ENCODE measurements around the gene PRKCD.

Gene PRKCD

DNA sequence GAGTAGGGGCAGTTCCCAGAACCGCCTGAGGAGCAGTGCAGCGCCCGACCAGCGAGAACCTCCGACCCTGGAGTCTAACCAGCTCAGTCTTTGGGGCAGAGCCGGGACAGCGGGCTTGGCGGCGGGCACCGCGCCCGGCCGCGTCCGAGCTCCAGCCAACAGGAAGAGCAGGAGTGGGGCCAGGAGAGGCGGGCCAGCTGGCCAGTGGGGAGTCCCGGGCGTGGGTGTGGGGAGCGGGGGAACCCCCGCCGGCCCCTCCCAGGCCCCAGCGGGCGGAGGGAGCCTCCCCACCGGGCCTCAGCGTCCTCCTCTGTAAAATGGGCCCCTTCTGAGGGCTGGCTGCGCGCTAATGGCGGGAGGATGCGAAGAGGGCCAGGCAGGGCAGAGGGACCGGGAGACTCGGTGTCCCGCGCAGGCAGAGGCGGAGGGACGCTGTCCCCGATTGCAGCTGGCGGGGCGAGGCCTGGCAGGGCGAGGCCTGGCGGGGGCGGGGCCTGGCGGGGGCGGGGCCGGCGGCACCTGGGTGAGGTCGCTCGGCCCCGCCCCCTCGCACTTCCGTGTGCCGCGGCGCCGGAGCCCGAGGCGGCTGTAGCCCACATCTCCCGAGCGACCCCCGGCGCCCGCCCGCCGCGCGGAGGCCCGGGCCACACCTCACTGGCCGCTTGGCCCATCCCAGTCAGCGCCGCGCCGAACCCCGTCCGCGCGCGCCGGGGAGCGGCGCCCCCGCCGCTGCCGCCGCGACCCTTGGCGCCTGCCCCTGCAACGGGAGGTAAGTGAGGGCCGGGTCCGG lies at the start of gene PRKCD:
PRKCD (plus strand) TSS at position 550 of the 790 bp plus-strand sequence. CDS start 17,214 bp downstream, outside the sequence.
- Mint-ChIP-seq H3K4me3 (peak within 1 kb of the TSS; percentile 80), H3K4me1 (peaks cover 17% of the 10 kb centered on the region), H3K36me3 (no peaks in the 10 kb centered on the region), H3K27me3 (peaks cover 48% of the 10 kb centered on the region), H3K9me3 (no peaks in the 10 kb centered on the region), H3K27ac (peak within 1 kb of the TSS; percentile 73)
- peak; percentile 86 for DNase-seq
- CTCF ChIA-PET, result interaction anchor here (0.7 to 1.8 kb wide), 5 partner anchors 11 to 36 kb away, joined by 3 to 9 read pairs (median 4); no protein-coding TSS in a partner anchor

DNA sequence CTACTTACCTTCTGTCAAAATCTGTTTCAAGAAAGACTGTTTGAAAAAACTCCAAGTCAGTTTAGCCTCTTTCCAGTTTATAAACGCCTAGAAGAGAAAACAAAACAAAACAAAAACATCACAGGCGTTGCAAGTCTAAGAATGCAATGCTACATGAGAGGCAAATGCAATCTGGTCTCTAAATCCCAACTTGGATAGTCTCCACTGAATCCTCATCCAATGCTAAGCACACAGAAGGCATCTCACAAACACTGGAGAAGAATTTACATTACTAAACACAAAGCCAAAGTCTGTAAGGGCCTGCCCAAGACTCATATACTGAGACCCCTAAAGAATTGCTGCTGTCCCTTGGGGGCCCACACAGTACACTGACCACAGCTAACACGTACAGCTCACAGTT lies 49.2 kb upstream of the PRKCD start:
- no peaks in the 10 kb centered on the region for H3K27me3 Mint-ChIP-seq
- DNase-seq, result no peak
- peak overlapping the region; percentile 42 for H3K27ac Mint-ChIP-seq
- H3K4me3 Mint-ChIP-seq, result no peak overlapping the region
- peaks cover 43% of the 10 kb centered on the region for H3K4me1 Mint-ChIP-seq
- H3K9me3 Mint-ChIP-seq, result peaks cover 3% of the 10 kb centered on the region
- H3K36me3 Mint-ChIP-seq, result peaks cover 21% of the 10 kb centered on the region
- CTCF ChIA-PET, result interaction anchor here (1.2 to 5.3 kb wide), 4 partner anchors 9 to 85 kb away, joined by 4 to 72 read pairs (median 5); no protein-coding TSS in a partner anchor

DNA sequence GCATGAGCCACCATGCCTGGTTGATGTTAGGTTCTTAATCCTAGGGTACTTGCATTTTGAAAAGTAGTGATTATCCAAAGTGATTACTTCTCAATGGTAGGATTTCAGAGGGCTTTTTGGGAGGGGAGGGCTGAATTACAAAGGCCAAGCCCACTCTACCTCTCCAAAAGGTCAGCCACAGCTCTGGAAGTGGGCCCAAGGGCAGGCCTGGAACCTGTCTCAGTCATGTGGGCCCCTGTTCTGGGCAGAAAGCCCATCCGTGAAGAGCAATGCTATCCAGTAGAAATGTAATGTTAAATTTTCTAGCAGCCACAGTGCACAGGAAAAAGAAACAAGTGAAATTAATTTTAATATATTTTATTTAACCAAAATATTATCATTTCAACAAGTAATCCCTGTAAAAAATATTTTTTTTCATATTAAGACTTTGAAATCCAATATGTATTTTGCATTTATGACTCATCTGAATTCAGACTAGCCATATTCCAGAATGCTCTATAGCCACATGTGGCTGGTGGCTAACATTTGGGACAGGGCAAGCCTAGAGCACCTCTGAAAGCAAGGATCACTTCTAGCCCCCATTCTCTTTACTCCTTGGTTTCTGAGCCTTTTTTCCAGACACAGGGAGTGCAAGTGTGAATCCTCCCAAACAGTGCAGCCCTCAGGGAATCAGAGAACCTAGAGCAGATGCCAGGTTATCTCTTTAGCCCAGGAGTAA lies 47.6 kb upstream of the PRKCD start:
- CTCF ChIA-PET, result interaction anchor here (0.8 to 7.6 kb wide), 16 partner anchors 9 to 108 kb away, joined by 3 to 148 read pairs (median 5); no protein-coding TSS in a partner anchor
- Mint-ChIP-seq H3K27ac (no peak overlapping the region), H3K27me3 (no peaks in the 10 kb centered on the region), H3K9me3 (peaks cover 3% of the 10 kb centered on the region), H3K4me1 (peaks cover 29% of the 10 kb centered on the region), H3K4me3 (no peak overlapping the region), H3K36me3 (peaks cover 27% of the 10 kb centered on the region)
- no peak for DNase-seq

DNA sequence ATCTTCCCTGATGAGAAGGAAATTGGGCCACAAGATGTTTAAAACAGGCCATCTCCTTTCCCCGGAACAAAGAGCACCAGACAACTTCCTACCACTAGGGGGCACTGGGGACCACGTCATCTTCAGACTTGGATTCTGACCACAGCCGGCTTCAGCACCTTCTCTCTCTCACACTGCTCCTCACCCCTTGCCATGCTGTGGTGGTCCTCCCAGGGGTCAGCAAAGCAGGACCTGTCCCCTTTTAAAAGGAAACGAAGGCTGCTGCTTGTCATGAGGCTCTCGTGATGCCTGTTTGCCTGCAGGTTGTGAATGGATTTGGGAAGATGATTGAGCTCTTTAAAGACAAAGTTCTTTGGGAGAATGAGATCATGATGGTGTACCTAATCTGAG lies 47.0 kb upstream of the PRKCD start:
- H3K27ac Mint-ChIP-seq, result no peak overlapping the region
- H3K4me1 Mint-ChIP-seq, result peaks cover 23% of the 10 kb centered on the region
- peak; percentile 90 for DNase-seq
- CTCF ChIA-PET, result interaction anchor here (0.7 to 7.6 kb wide), 14 partner anchors 9 to 107 kb away, joined by 3 to 148 read pairs (median 4); no protein-coding TSS in a partner anchor
- H3K27me3 Mint-ChIP-seq, result no peaks in the 10 kb centered on the region
- peaks cover 26% of the 10 kb centered on the region for H3K36me3 Mint-ChIP-seq
- H3K4me3 Mint-ChIP-seq, result no peak overlapping the region
- peaks cover 2% of the 10 kb centered on the region for H3K9me3 Mint-ChIP-seq

DNA sequence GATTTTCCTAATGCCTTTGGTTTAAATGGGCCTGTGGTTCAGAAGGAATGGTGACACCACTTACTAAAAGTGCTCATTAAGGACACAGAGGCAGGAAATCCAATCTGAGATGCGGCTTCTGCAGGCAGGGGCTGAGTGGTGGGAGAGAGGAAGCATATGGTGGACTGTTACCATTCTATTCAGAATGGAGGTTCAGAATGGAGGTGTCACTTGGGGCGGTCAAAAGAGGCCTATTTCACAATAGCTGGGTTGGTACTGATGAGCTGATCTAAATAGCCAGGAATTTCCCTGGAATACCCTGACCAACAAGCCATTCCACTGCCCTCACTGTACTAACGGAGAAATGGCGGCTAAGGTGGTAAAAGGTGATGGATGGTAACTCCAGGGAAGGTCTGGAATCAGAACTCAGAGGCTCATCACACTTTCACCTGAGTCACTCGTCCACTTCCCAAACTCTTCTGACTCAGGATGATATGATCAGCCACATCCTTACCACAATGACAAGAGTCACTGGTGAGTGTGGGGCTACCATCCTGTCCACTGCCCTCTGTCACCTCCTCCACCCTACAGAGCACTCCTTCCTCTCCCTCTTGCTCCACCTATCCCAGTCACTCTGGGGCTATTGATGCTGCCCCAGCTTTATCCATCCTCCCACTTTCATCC lies 46.5 kb upstream of the PRKCD start:
- Mint-ChIP-seq H3K4me3 (no peak overlapping the region), H3K9me3 (no peaks in the 10 kb centered on the region), H3K27ac (no peak overlapping the region), H3K27me3 (no peaks in the 10 kb centered on the region), H3K4me1 (peaks cover 18% of the 10 kb centered on the region), H3K36me3 (peaks cover 23% of the 10 kb centered on the region)
- CTCF ChIA-PET, result interaction anchor here (0.7 to 7.6 kb wide), 15 partner anchors 9 to 106 kb away, joined by 3 to 148 read pairs (median 4); no protein-coding TSS in a partner anchor
- DNase-seq, result no peak

DNA sequence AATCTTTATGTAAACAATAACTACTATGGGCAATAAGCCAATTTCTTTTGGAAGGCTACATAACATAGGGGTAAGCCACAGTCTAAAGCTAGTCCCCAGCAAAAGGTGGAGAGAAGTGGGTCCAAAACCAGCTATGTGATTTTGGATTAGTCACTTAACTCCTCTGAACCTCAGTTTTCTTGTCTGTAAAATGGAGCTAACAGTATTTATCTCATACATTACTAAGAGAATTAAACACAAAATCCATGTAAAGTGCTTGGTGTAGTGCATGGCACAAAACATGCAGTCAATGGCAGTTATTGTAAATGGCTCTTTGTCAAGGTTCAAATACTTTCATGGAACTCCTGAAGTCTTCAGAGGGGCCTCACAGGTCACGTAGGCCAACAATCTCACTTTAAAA lies 44.1 kb upstream of the PRKCD start:
- H3K36me3 Mint-ChIP-seq, result peaks cover 21% of the 10 kb centered on the region
- peaks cover 1% of the 10 kb centered on the region for H3K4me1 Mint-ChIP-seq
- no peaks in the 10 kb centered on the region for H3K27me3 Mint-ChIP-seq
- H3K9me3 Mint-ChIP-seq, result no peaks in the 10 kb centered on the region
- no peak overlapping the region for H3K27ac Mint-ChIP-seq
- no peak overlapping the region for H3K4me3 Mint-ChIP-seq
- no peak for DNase-seq
- CTCF ChIA-PET, result interaction anchor here (0.8 to 7.6 kb wide), 3 partner anchors 16 to 103 kb away, joined by 4 to 148 read pairs (median 23); no protein-coding TSS in a partner anchor

DNA sequence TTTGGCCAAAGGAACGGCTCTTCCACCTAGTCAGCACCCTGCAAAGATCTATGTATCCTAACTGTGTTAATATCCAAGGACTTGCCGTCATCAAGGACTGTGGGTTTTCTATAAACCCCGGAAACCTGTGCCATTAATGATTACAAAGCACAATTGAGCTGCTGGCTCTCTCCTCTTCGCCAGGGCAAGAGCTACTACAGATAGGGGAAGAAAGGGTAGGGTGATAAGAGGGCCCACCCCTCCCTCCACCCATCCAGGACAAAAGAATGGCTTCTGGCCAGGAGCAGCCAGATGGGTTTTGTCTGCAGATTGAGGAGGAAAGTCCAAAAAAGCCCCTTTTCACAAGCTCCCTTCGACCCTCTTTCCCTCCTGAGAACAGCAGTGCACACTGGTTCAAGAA lies 40.7 kb upstream of the PRKCD start:
- peaks cover 41% of the 10 kb centered on the region for H3K36me3 Mint-ChIP-seq
- H3K27me3 Mint-ChIP-seq, result no peaks in the 10 kb centered on the region
- no peak overlapping the region for H3K4me3 Mint-ChIP-seq
- no peaks in the 10 kb centered on the region for H3K9me3 Mint-ChIP-seq
- no peaks in the 10 kb centered on the region for H3K4me1 Mint-ChIP-seq
- CTCF ChIA-PET, result interaction anchor here (1.1 to 7.6 kb wide), 3 partner anchors 10 to 76 kb away, joined by 3 to 148 read pairs (median 8); no protein-coding TSS in a partner anchor
- no peak for DNase-seq
- no peak overlapping the region for H3K27ac Mint-ChIP-seq

DNA sequence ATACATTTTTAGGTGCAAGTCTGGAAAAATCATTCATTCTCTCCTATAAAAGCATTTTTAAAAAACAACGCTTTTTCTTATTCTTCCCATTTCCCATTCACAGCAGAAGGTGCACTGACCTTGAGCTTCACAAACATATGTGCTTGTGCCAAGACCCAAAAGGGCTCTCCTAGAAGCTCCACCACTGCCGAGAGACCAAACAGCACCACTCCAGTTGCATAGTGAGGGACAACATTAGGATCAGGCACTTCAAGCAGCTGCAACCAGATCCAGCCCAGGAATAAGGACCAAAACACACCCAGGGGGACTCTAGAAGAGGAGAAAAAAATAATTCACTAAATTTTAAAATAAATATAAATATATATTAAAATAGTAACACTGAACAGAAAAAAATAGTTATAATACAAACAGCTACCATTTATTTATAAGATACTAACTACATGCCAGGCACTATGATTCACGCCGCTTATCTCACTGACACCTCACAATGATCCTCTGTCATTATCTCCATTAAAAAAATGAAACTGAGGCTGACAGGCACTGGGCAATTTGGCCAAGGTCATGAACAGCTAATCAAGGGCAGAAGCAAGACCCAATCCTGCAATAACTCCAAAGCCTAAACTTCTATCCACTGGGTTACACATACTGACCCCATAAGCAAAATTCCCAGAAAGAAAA lies 38.6 kb upstream of the PRKCD start:
- Mint-ChIP-seq H3K4me3 (no peak overlapping the region), H3K27ac (no peak overlapping the region), H3K36me3 (peaks cover 42% of the 10 kb centered on the region), H3K9me3 (no peaks in the 10 kb centered on the region), H3K27me3 (no peaks in the 10 kb centered on the region), H3K4me1 (no peaks in the 10 kb centered on the region)
- CTCF ChIA-PET, result interaction anchor here (1.5 to 1.8 kb wide), 3 partner anchors 8 to 14 kb away, joined by 4 to 6 read pairs (median 5); no protein-coding TSS in a partner anchor
- no peak for DNase-seq

DNA sequence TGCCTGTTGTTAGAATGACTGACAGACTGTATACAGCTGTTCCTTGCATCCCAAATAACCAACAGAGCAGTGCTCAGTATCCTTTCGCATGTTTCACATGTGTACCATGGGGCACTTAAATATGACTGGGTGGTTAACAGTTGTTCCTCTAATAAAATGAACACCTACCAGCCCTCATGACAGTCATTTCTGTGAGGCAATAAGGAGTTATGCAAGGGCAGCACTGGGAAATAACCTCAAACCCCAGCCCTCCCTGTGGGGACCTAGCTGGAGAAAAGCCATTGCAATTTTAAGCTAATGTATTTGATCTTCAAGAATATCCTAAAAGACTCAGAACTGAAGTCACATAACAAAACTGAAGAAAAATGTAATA lies 38.1 kb upstream of the PRKCD start:
- Mint-ChIP-seq H3K4me1 (no peaks in the 10 kb centered on the region), H3K36me3 (peaks cover 41% of the 10 kb centered on the region), H3K27ac (no peak overlapping the region), H3K27me3 (no peaks in the 10 kb centered on the region), H3K9me3 (no peaks in the 10 kb centered on the region), H3K4me3 (no peak overlapping the region)
- no peak for DNase-seq
- CTCF ChIA-PET, result interaction anchor here (1.5 to 1.8 kb wide), 3 partner anchors 9 to 13 kb away, joined by 4 to 6 read pairs (median 5); no protein-coding TSS in a partner anchor

DNA sequence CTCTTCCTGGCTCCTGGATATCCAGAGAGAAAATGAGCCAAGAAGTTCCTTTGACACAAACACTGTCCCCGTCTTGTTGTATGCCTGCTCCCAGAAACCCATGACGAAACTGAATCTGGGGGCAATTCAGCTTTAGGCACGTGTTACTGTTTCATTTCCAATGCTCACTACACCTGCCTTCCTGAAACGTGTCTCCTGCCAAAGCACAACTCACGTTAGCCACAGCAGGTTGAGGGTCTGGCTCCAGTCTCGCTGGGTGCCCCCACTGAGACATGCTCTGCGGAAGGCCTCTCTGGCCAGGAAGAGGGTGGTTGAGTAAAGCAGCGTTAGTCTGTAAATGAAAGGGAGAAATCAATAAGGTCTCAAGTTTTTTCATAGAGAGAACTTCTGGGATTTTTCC lies 37.5 kb upstream of the PRKCD start:
- DNase-seq, result no peak
- CTCF ChIA-PET, result interaction anchor here (1.5 to 1.8 kb wide), 3 partner anchors 9 to 12 kb away, joined by 4 to 6 read pairs (median 5); no protein-coding TSS in a partner anchor
- Mint-ChIP-seq H3K36me3 (peaks cover 35% of the 10 kb centered on the region), H3K27ac (no peak overlapping the region), H3K9me3 (no peaks in the 10 kb centered on the region), H3K4me1 (peaks cover 5% of the 10 kb centered on the region), H3K27me3 (no peaks in the 10 kb centered on the region), H3K4me3 (no peak overlapping the region)

DNA sequence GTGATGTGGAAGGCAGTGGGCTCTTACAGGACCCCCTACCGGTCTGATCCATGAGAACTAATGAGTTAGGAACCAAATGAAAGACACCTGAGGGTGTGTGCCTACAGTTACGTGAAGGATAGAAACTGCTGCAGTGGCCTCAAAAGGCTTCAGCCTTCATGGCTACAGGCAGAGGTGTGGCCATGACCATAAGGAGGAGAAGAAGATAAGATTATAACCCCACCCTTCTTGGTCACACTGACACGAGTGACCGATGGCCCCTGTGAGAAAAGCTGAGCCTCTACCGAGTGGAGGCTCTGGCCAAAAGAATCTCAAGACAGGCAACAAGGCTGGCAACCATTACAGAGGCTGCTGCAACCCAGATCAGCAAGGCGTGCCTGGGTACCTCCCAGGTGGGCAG lies 37.1 kb upstream of the PRKCD start:
- peaks cover 34% of the 10 kb centered on the region for H3K36me3 Mint-ChIP-seq
- H3K4me1 Mint-ChIP-seq, result peaks cover 9% of the 10 kb centered on the region
- DNase-seq, result no peak
- no peaks in the 10 kb centered on the region for H3K27me3 Mint-ChIP-seq
- CTCF ChIA-PET, result interaction anchor here (1.2 to 1.7 kb wide), 2 partner anchors 10 to 71 kb away, joined by 3 to 6 read pairs; no protein-coding TSS in a partner anchor
- no peak overlapping the region for H3K27ac Mint-ChIP-seq
- no peaks in the 10 kb centered on the region for H3K9me3 Mint-ChIP-seq
- no peak overlapping the region for H3K4me3 Mint-ChIP-seq

DNA sequence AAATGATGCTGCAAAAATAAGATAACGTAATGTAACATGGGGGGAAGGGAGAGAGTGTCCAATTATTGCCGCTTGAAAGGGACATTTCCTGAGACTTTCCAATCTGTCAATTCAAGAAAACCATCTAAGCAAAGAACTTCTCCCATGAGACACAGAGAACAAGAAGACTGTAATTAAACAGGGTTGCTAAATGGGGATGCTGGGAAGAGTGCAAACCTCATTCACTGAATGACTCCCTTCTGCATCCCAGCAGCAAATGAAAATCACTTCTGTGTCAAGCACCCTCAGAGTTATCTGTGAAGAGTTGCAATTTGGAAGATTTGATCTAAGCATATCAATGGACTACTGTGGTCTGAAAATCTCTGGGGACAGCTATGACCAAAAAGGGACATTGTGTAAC lies 34.4 kb upstream of the PRKCD start:
- peaks cover 27% of the 10 kb centered on the region for H3K36me3 Mint-ChIP-seq
- no peaks in the 10 kb centered on the region for H3K27me3 Mint-ChIP-seq
- CTCF ChIA-PET, result interaction anchor here (3.3 kb wide), 1 partner anchor 12 kb away, joined by 18 read pairs; no protein-coding TSS in a partner anchor
- no peak overlapping the region for H3K27ac Mint-ChIP-seq
- H3K4me1 Mint-ChIP-seq, result peaks cover 31% of the 10 kb centered on the region
- H3K4me3 Mint-ChIP-seq, result no peak overlapping the region
- H3K9me3 Mint-ChIP-seq, result no peaks in the 10 kb centered on the region
- DNase-seq, result no peak

DNA sequence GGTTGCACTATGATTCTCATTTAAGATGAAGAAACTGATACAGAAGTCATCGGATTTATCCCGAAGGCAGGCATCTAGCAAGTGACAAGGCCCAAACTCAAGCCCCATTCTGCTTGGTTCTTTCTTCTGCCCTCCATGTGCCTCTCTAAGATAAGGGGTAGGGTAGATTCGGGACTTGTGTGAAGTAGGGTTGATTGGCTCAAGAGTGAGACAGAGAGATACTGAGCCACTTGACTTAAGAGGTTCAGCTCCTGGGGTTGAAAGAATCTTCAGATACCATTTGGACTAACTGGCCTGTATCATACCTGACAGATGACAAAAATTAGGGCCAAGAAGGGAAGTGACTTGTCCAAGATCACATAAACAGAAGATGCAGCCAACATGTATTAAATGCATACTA lies 31.7 kb upstream of the PRKCD start:
- no peaks in the 10 kb centered on the region for H3K27me3 Mint-ChIP-seq
- CTCF ChIA-PET, result interaction anchor here (0.6 to 3.3 kb wide), 4 partner anchors 15 to 279 kb away, joined by 4 to 18 read pairs (median 6); no protein-coding TSS in a partner anchor
- H3K4me3 Mint-ChIP-seq, result peak overlapping the region; percentile 88

More for the DNA sequence above, 31.7 kb upstream of the PRKCD start:
- peaks cover 12% of the 10 kb centered on the region for H3K36me3 Mint-ChIP-seq
- no peak for DNase-seq
- peaks cover 31% of the 10 kb centered on the region for H3K4me1 Mint-ChIP-seq
- no peaks in the 10 kb centered on the region for H3K9me3 Mint-ChIP-seq
- H3K27ac Mint-ChIP-seq, result peak overlapping the region; percentile 93

All from activated naive CD4-positive, alpha-beta T cell treated with anti-CD3 and anti-CD28 coated beads, Interleukin-2, amount 10 ng/mL, durations not matched to agents 7 days and 5 days (primary cell).